H9 (cell line): Measurements from ENCODE around the gene AHDC1. TPM values are rescaled to one million over a fixed set of nuclear protein-coding genes. Genes with fewer than 3 reads are reported as not detected.

Source experiments
- DNase-seq: peaks from one replicate; pipeline ENCODE4 v3.0.0-alpha.2; 2017
- H2AFZ ChIP-seq: one replicate; pipeline ENCODE4 v1.6.1; 2013; ENCODE audit warnings: mild to moderate bottlenecking, low read length, control low read depth, moderate library complexity
- H2AK5ac ChIP-seq: 2 replicates; pipeline ENCODE4 v1.6.1; 2013; ENCODE audit warnings: low read length, control low read depth, mixed read lengths; ENCODE audit not compliant: insufficient read length
- H2BK120ac ChIP-seq: one replicate; pipeline ENCODE4 v1.6.1; 2013; ENCODE audit warnings: low read depth, mild to moderate bottlenecking, low read length, control low read depth, inconsistent platforms; ENCODE audit not compliant: poor library complexity, severe bottlenecking
- H2BK12ac ChIP-seq: 2 replicates; pipeline ENCODE4 v1.6.1; 2013; ENCODE audit warnings: low read length, control low read depth, mixed read lengths, low read depth; ENCODE audit not compliant: insufficient read length
- H2BK15ac ChIP-seq: 2 replicates; pipeline ENCODE4 v1.6.1; 2013; ENCODE audit warnings: low read depth, low read length, control low read depth
- H2BK20ac ChIP-seq: one replicate; pipeline ENCODE4 v1.6.1; 2013; ENCODE audit warnings: low read depth, mild to moderate bottlenecking, low read length, control low read depth, inconsistent platforms; ENCODE audit not compliant: poor library complexity, severe bottlenecking
- H2BK5ac ChIP-seq: 2 replicates; pipeline ENCODE4 v1.6.1; 2013; ENCODE audit warnings: low read length, control low read depth, mixed read lengths; ENCODE audit not compliant: insufficient read length
- H3K14ac ChIP-seq: 2 replicates; pipeline ENCODE4 v1.6.1; 2013; ENCODE audit warnings: low read length, control low read depth; ENCODE audit not compliant: insufficient read depth
- H3K18ac ChIP-seq: 2 replicates; pipeline ENCODE4 v1.6.1; 2013; ENCODE audit warnings: low read depth, mild to moderate bottlenecking, mixed read lengths, low read length, control low read depth; ENCODE audit not compliant: insufficient read length
- H3K23ac ChIP-seq: 2 replicates; pipeline ENCODE4 v1.6.1; 2013; ENCODE audit warnings: low read length, control low read depth, mixed read lengths, low read depth; ENCODE audit not compliant: insufficient read length
- H3K23me2 ChIP-seq: 2 replicates; pipeline ENCODE4 v1.6.1; 2013; ENCODE audit warnings: low read depth, mild to moderate bottlenecking, mixed read lengths, low read length, control low read depth; ENCODE audit not compliant: insufficient read length, poor library complexity, severe bottlenecking
- H3K27ac ChIP-seq: 2 replicates; pipeline ENCODE4 v1.5.1; 2013; ENCODE audit warnings: low read length, control low read depth, mixed read lengths, low read depth; ENCODE audit not compliant: insufficient read length
- H3K27me3 ChIP-seq: 2 replicates; pipeline ENCODE4 v1.6.1; 2013; ENCODE audit warnings: low read length, control low read depth, inconsistent platforms; ENCODE audit not compliant: insufficient read depth
- H3K4ac ChIP-seq: 2 replicates; pipeline ENCODE4 v1.6.1; 2013; ENCODE audit warnings: low read depth, mild to moderate bottlenecking, control low read depth, inconsistent platforms, low read length, moderate library complexity
- H3K4me1 ChIP-seq: 2 replicates; pipeline ENCODE4 v1.6.1; 2013; ENCODE audit warnings: low read length, control low read depth, inconsistent platforms; ENCODE audit not compliant: insufficient read depth
- H3K4me2 ChIP-seq: 2 replicates; pipeline ENCODE4 v1.6.1; 2013; ENCODE audit warnings: low read length, control low read depth, mixed read lengths; ENCODE audit not compliant: insufficient read length, insufficient read depth
- H3K56ac ChIP-seq: 2 replicates; pipeline ENCODE4 v1.6.1; 2013; ENCODE audit warnings: low read depth, mild to moderate bottlenecking, mixed read lengths, low read length, control low read depth; ENCODE audit not compliant: insufficient read length
- H3K79me1 ChIP-seq: 2 replicates; pipeline ENCODE4 v1.6.1; 2013; ENCODE audit warnings: low read depth, mild to moderate bottlenecking, moderate library complexity, low read length, control low read depth, inconsistent platforms; ENCODE audit not compliant: insufficient read depth, poor library complexity, severe bottlenecking
- H3K79me2 ChIP-seq: 2 replicates; pipeline ENCODE4 v1.6.1; 2013; ENCODE audit warnings: low read length, control low read depth, inconsistent platforms; ENCODE audit not compliant: insufficient read depth
- H3K9ac ChIP-seq: 2 replicates; pipeline ENCODE4 v1.6.1; 2013; ENCODE audit warnings: low read length, control low read depth, mixed read lengths; ENCODE audit not compliant: insufficient read length; ENCODE audit errors: extremely low read depth
- H3K9me3 ChIP-seq: one replicate; pipeline ENCODE4 v1.6.1; 2013; ENCODE audit warnings: low read depth, low read length, inconsistent platforms; ENCODE audit not compliant: control insufficient read depth
- H3T11ph ChIP-seq: one replicate; pipeline ENCODE4 v1.6.1; 2013; ENCODE audit warnings: mild to moderate bottlenecking, low read length, control low read depth, inconsistent platforms
- H4K20me1 ChIP-seq: one replicate; pipeline ENCODE4 v1.6.1; 2013; ENCODE audit not compliant: control insufficient read depth, insufficient read length, insufficient read depth
- H4K5ac ChIP-seq: 2 replicates; pipeline ENCODE4 v1.6.1; 2013; ENCODE audit warnings: low read depth, mild to moderate bottlenecking, mixed read lengths, low read length, control low read depth; ENCODE audit not compliant: insufficient read length
- H4K8ac ChIP-seq: replicated peaks from 2 replicates; pipeline ENCODE4 v1.6.1; 2013; ENCODE audit warnings: low read length, control low read depth, mixed read lengths, low read depth; ENCODE audit not compliant: insufficient read length
- H4K91ac ChIP-seq: 2 replicates; pipeline ENCODE4 v1.6.1; 2013; ENCODE audit warnings: low read depth, mild to moderate bottlenecking, moderate library complexity, mixed read lengths, low read length, control low read depth; ENCODE audit not compliant: insufficient read length
- H3K27ac Mint-ChIP-seq, 3 experiments: 2 replicates in 2 of 3; 3 replicates in 1 of 3; pipeline ENCODE4 v1.8.0; 2020 to 2021; ENCODE audit warnings: mixed read lengths in 3 of 3, mild to moderate bottlenecking in 1 of 3, moderate library complexity in 1 of 3
- H3K27me3 Mint-ChIP-seq: 2 replicates; pipeline ENCODE4 v1.8.0; 2021; ENCODE audit warnings: low read depth, mild to moderate bottlenecking, moderate library complexity, mixed read lengths
- H3K36me3 Mint-ChIP-seq, 3 experiments: 2 replicates in 2 of 3; 3 replicates in 1 of 3; pipeline ENCODE4 v1.8.0; 2020 to 2021; ENCODE audit warnings: low read depth in 3 of 3, mixed read lengths in 3 of 3; ENCODE audit not compliant: insufficient read depth in 1 of 3
- H3K4me1 Mint-ChIP-seq, 2 experiments: 2 replicates each; pipeline ENCODE4 v1.8.0; 2020; ENCODE audit warnings: mixed read lengths in 2 of 2
- H3K4me3 Mint-ChIP-seq, 2 experiments: 2 replicates in 1 of 2; 3 replicates in 1 of 2; pipeline ENCODE4 v1.8.0; 2020 to 2021; ENCODE audit warnings: mild to moderate bottlenecking in 2 of 2, mixed read lengths in 2 of 2, moderate library complexity in 1 of 2
- H3K9me3 Mint-ChIP-seq, 2 experiments: 2 replicates in 1 of 2; 3 replicates in 1 of 2; pipeline ENCODE4 v1.8.0; 2020; ENCODE audit warnings: mild to moderate bottlenecking in 2 of 2, mixed read lengths in 2 of 2, moderate library complexity in 1 of 2
- CTCF ChIP-seq: fragments of 200-600 bp; sonication (generic); conservative IDR thresholded peaks from 3 replicates; pipeline ENCODE4 v1.8.0; 2021; ENCODE audit warnings: antibody characterized with exemption, mild to moderate bottlenecking
- WGBS: extraction: QIAGEN DNeasy Blood & Tissue Kit; methylation state at CpG from one replicate; pipeline ENCODE4 v1.1.7; 2013; ENCODE audit warnings: missing lambda C conversion rate, low lambda C conversion rate, mixed read lengths; ENCODE audit not compliant: insufficient read length; ENCODE audit errors: extremely low coverage; 5-methylcytosine and 5-hydroxymethylcytosine counted together
- total RNA-seq: library from RNA; stranded (reverse); gene quantifications from 2 replicates; pipeline ENCODE4 v1.2.1, GENCODE V29; 2021

Gene AHDC1
- total RNA-seq, 1 experiment from 2014 or later: 29.4 TPM

GRCh38 chr1:27583479-27583878 lies 20.5 kb downstream of the AHDC1 start:
- Histone ChIP-seq H3K79me2 (peaks cover 2% of the 10 kb centered on the region; the same call in 1 of the 2 replicates), H3K56ac (no peak overlapping the region), H3K79me1 (no peaks in the 10 kb centered on the region), H3K9ac (no peak overlapping the region), H2AK5ac (no peak overlapping the region), H3K27ac (no peak overlapping the region), H2BK12ac (no peak overlapping the region), H4K8ac (no peak overlapping the region), H2BK15ac (no peak overlapping the region), H3K14ac (no peak overlapping the region), H2BK20ac (no peak overlapping the region), H3K18ac (no peak overlapping the region), H3K4me1 (no peaks in the 10 kb centered on the region), H3K23me2 (no peaks in the 10 kb centered on the region), H4K20me1 (no peaks in the 10 kb centered on the region), H2BK120ac (no peak overlapping the region), H2AFZ (no peak overlapping the region), H3K27me3 (no peaks in the 10 kb centered on the region), H4K5ac (no peak overlapping the region), H2BK5ac (no peak overlapping the region), H3T11ph (no peak overlapping the region), H3K4ac (no peak overlapping the region), H3K4me2 (no peak overlapping the region), H3K23ac (no peak overlapping the region), H4K91ac (no peak overlapping the region), H3K9me3 (no peaks in the 10 kb centered on the region)
- peak overlapping the region in 1 of 3 experiments; percentile 11; a peak in 1 of 7 replicates for H3K27ac Mint-ChIP-seq
- DNase-seq: no peak
- no peaks in the 10 kb centered on the region for H3K9me3 Mint-ChIP-seq
- no peaks in the 10 kb centered on the region; a peak in 2 of 7 replicates for H3K36me3 Mint-ChIP-seq
- peaks cover 2 to 14% of the 10 kb centered on the region in 2 experiments; a peak in 2 of 4 replicates for H3K4me1 Mint-ChIP-seq
- H3K27me3 Mint-ChIP-seq: no peaks in the 10 kb centered on the region
- no peak overlapping the region for H3K4me3 Mint-ChIP-seq
- TF ChIP-seq CTCF: no peak
- no CpG with 5 or more reads among the region's 3 CpGs for WGBS
